22Rv1 (cell line): ENCODE measurements around the gene ULK4.

Experiments
- CTCF ChIP-seq: fragments of 450-650 bp; IDR thresholded peaks from 2 replicates; pipeline ENCODE4 v1.5.1; 2017; ENCODE audit warnings: mild to moderate bottlenecking
- ZFX ChIP-seq: fragments of 450-650 bp; IDR thresholded peaks from 2 replicates; pipeline ENCODE4 v1.6.1; 2017; ENCODE audit warnings: antibody characterized with exemption, borderline replicate concordance

GRCh38 chr3:41288785-41289184 lies 673.1 kb downstream of the ULK4 start:
- TF ChIP-seq CTCF = no peak
- TF ChIP-seq ZFX = no peak
